Measurements from ENCODE around the gene VMP1.

DNA sequence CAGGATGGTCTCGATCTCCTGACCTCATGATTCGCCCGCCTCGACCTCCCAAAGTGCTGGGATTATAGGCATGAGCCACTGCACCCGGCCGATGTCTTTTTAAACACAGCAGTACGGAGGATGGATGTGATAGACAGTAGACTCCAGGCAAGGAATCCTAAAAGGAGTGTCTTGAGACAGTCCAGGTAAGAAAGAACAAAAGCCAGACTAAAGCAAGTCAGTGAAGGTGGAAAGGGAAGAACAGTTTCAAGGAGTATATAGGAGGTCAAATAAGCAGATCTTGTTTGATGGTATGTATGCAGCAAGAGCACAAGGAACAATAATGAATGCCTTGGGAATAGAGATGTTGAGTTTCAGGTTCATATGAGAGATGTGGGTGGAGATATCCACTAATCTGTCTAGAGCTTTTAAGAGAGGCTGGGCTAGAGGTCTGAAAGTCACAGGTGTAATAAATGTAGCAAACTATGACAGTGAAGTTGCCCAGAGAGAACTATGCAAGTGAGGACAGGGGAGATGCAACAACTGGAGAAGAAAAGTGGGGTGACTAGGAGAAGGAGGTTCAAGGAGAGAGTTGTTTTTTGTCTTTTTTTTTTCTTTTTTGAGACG is 180.8 kb downstream of the VMP1 start:
- TF ChIP-seq YY1 (IDR thresholded peaks at IDR 0.05; ENCODE audit: insufficient read depth, insufficient replicate concordance, low read depth, low read length) (no peak), BHLHE40 (IDR thresholded peaks at IDR 0.05; ENCODE audit: low read length) (no peak)
